SIG-M5 treated with dmso at 0.1 percent for 504 hours (cell line): ENCODE measurements around the gene RPL7A.
"Not testable (repeated sequence)": the region's sequence is repeated elsewhere in the genome, so short reads cannot be mapped to it uniquely, and the experiment has no call there.

ENCODE experiments used
- DNase-seq: peaks from one replicate; lab custom pipeline; 2025; ENCODE audit not compliant: unreplicated experiment; lab: John Stamatoyannopoulos, UW

The RPL7A gene

GRCh38 chr9:133386338-133386737, 38.3 kb downstream of the RPL7A start:
- no peak for DNase-seq

DNA sequence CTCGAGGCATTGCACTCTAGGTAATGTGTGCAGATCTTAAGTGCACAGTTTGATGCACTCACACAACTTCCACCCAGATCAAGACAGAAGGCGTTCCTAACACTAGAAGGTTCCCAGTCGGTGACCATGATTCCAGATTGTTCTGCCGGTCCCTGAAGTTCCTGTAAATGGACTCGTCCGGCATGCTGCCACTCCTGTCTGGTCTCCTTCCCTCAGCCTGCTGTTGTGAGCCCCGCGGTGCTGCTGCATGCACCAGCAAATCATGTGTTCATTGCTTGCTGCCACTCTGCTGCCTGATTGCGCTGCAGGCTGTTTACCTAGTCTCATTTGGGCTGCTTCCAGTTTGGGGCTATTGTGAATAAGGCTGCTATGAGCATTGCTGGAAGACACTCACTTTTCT, 39.7 kb downstream of the RPL7A start:
- DNase-seq: peak; percentile 42

DNA sequence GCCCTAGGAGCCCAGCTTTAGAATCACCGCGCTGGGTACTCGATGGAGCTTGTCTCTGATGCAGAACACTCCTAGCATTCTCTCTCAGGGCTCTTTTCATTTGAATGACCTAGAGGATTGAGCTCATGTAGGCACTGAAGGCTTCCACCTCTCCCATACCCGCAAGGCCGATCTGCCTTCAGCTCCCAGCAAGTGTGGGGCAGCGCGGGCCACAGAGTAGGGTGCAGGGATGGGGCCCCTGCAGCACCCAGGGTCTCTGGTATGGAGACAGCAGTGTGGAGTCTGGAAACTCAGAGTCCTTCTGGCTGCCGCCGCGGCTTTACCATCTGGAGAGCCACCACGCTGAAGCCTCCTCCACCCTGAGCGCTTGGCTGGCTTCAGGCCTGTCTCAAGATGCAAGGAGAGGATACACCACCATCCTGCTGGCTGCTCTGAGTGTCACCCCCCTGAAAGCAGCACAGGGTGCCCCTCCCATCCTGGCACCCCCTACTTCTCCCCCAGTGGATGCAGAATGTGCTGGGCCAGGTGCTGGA, 41.1 kb downstream of the RPL7A start:
- DNase-seq: no peak

DNA sequence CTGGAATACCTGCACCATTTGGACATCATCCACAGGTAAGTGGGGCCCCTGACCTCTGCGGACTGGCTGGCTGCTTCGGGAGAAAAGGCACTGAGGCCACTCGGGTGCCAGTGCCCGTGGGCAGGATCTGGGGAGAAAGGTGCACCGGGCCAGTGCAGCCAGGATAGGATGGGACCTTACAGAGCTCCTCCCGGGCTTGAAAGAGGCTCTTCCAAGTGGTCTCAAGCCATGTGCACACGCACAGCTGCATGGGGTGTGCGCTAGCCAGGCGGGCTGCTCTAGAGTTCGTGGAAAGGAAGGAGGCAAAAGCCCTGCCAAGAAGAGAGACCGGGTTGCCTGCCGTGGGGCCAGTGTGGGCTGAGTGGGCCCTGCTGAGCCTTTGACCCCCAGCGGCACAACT, 41.5 kb downstream of the RPL7A start:
- DNase-seq: no peak

- DNase-seq: no peak
These were observed 42.7 kb downstream of the RPL7A start for GRCh38 chr9:133390713-133391112.

GRCh38 chr9:133391449-133391848, 43.4 kb downstream of the RPL7A start:
- not testable (repeated sequence) for DNase-seq

DNA sequence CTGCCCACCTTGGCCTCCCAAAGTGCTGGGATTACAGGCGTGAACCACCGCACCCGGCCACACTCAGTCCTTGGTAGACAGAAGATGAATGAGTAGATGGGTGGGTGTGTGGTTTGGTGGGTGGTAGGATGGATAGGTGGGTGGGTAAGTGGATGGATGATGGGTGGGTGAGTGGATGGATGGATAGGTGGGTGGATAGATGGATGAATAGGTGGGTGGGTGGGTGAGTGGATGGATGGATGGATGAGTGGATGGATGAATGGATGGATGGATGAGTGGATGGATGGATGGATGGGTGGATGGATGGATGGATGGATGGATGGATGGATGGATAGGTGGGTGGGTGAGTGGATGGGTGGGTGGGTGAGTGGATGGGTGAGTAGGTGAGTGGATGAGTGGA, 44.3 kb downstream of the RPL7A start:
- not testable (repeated sequence) for DNase-seq

DNA sequence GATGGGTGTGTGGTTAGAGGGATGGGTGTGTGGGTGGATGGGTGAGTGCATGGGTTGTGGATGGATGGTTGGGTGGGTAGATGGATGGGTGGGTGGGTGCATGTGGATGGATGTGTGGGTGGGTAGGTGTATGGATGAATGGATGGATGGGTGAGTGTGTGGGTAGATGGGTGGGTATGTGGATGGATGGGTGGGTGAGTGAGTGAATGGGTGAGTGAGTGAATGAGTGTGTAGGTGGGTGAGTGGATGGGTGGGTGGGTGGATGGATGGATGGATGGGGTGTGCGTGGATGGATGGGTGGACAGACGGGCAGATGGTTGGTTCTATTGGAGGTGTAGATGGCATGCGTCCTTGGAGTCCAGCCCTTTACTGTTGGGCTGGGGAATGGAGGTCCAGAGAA, 45.4 kb downstream of the RPL7A start:
- DNase-seq: no peak

- DNase-seq: no peak
These were observed 46.8 kb downstream of the RPL7A start for GRCh38 chr9:133394687-133395271.

GRCh38 chr9:133396952-133397351, 48.9 kb downstream of the RPL7A start:
- no peak for DNase-seq

DNA sequence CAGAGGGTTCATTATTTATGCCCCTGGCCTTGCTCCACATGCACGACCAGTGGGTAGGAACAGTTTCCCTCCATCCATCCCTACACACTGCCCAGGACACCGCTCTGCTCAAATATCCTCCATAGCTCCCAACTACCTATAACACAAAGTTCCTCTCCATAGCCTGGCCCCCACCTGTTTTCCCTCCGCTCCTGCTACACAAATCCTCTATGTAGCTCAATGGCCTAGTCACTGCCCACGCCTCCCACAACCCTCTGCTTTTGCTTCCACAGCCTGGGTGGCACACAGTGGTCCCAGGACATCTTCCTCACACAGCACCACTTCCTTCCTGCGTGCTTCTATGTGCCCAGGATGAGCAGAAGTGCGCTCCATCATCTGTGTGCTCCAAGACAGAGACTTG, 49.4 kb downstream of the RPL7A start:
- DNase-seq: no peak

- DNase-seq: no peak
These were observed 49.9 kb downstream of the RPL7A start for GRCh38 chr9:133397895-133398294.

DNA sequence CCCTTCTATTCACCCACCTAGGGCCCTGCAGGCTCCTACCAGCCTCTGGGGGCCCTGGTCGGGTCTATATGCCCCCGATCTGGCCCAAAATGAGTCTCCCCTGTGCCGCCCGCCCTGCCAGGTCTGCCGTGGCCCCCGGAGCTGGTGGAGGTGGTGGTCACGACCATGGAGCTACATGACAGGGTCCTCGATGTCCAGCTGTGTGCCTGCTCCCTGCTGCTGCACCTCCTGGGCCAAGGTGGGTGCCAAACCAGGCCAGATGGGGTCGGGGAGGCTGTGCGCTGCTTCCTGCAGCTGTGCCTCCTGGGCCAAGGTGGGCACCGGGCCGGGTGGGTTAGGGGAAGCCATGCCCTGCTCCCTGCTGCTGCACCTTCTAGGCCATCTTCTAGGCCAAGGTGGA, 52.3 kb downstream of the RPL7A start:
- no peak for DNase-seq
